Epithelial cell of proximal tubule (primary cell): ENCODE data around the gene IFNGR1. TPM values are rescaled to one million over a fixed set of nuclear protein-coding genes. Genes with fewer than 3 reads are reported as not detected.
A peak's percentile ranks its signal among the peaks of the same experiment; 100 is the strongest.

Experiments
- DNase-seq: peaks from one replicate; pipeline ENCODE4 v3.0.0-alpha.2; 2011; ENCODE audit warnings: low read depth
- H3K4me3 ChIP-seq: 2 replicates; pipeline ENCODE4 v1.5.1; 2011; ENCODE audit warnings: low read depth, mild to moderate bottlenecking, low read length
- CTCF ChIP-seq: conservative IDR thresholded peaks from 2 replicates; pipeline ENCODE4 v1.5.1; 2012; ENCODE audit warnings: low read depth, mild to moderate bottlenecking, low read length
- total RNA-seq: library from RNA; depleted of rRNA; stranded (reverse); fragments of >200 nt; gene quantifications from 2 replicates; pipeline ENCODE4 v1.2.3, GENCODE V29; 2015

IFNGR1 gene
- total RNA-seq, 1 donor from 2014 or later = 27.2 TPM

GRCh38 chr6:137248702-137249101 lies 29.5 kb upstream of the IFNGR1 start:
- no peak for DNase-seq
- H3K4me3 ChIP-seq = no peak overlapping the region
- no peak for TF ChIP-seq CTCF

GRCh38 chr6:137247724-137248123 lies 28.5 kb upstream of the IFNGR1 start:
- no peak for TF ChIP-seq CTCF
- H3K4me3 ChIP-seq = no peak overlapping the region
- DNase-seq = no peak

GRCh38 chr6:137246791-137247202 lies 27.6 kb upstream of the IFNGR1 start:
- DNase-seq = no peak
- TF ChIP-seq CTCF = no peak
- H3K4me3 ChIP-seq = no peak overlapping the region

- TF ChIP-seq CTCF = no peak
- DNase-seq = no peak
- H3K4me3 ChIP-seq = no peak overlapping the region
Measured at GRCh38 chr6:137246164-137246563, 27.0 kb upstream of the IFNGR1 start.

- TF ChIP-seq CTCF = no peak
- H3K4me3 ChIP-seq = no peak overlapping the region
- no peak for DNase-seq
Measured at GRCh38 chr6:137241481-137242038, 22.4 kb upstream of the IFNGR1 start.

- no peak for TF ChIP-seq CTCF
- peak; percentile 59 for DNase-seq
- H3K4me3 ChIP-seq = no peak overlapping the region
Measured at GRCh38 chr6:137240168-137240567, 21.0 kb upstream of the IFNGR1 start.

- DNase-seq = peak; percentile 98
- no peak for TF ChIP-seq CTCF
- H3K4me3 ChIP-seq = no peak overlapping the region
Measured at GRCh38 chr6:137237413-137238170, 18.4 kb upstream of the IFNGR1 start.
